ENCODE data around the gene CT45A1.
"Not testable (repeated sequence)": the region's sequence is repeated elsewhere in the genome, so short reads cannot be mapped to it uniquely, and the experiment has no call there.

- TF ChIP-seq, protein P1, sequence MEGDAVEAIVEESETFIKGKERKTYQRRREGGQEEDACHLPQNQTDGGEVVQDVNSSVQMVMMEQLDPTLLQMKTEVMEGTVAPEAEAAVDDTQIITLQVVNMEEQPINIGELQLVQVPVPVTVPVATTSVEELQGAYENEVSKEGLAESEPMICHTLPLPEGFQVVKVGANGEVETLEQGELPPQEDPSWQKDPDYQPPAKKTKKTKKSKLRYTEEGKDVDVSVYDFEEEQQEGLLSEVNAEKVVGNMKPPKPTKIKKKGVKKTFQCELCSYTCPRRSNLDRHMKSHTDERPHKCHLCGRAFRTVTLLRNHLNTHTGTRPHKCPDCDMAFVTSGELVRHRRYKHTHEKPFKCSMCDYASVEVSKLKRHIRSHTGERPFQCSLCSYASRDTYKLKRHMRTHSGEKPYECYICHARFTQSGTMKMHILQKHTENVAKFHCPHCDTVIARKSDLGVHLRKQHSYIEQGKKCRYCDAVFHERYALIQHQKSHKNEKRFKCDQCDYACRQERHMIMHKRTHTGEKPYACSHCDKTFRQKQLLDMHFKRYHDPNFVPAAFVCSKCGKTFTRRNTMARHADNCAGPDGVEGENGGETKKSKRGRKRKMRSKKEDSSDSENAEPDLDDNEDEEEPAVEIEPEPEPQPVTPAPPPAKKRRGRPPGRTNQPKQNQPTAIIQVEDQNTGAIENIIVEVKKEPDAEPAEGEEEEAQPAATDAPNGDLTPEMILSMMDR (conservative IDR thresholded peaks at IDR 0.05; ENCODE audit: low read depth, low read length): not testable (repeated sequence)
- not testable (repeated sequence) for TF ChIP-seq EZH2 (IDR thresholded peaks at IDR 0.05; ENCODE audit: low read length, unreplicated experiment); EZH2phosphoT487 (IDR thresholded peaks at IDR 0.05; ENCODE audit: borderline replicate concordance, low read length)
These were observed 21.2 kb downstream of the CT45A1 start for GRCh38 chrX:135734666-135735065.

All from PC-3 (cell line).